HCT116 (cell line): Measurements from ENCODE around the gene GPC1. TPM values are rescaled to one million over a fixed set of nuclear protein-coding genes. Genes with fewer than 3 reads are reported as not detected.

Experiments used
- ATAC-seq: fragments of 200-7000 bp; cut with Tn5 transposase; 2 replicates; pipeline ENCODE4 v1.9.1; 2020; ENCODE audit warnings: mild to moderate bottlenecking, moderate library complexity
- BruUV-seq: library from RNA; stranded (reverse); fragments of 400-500 nt; replicated peaks from 2 replicates; lab custom pipeline; 2021; lab: Mats Ljungman, UMichigan
- CTCF ChIA-PET: fragments of 300-600 bp; sonication (Branson Sonifier 250); formaldehyde crosslinking; loops from one replicate; lab custom pipeline; 2021; ENCODE audit warnings: antibody characterized with exemption; lab: Charles Lee
- POLR2A ChIA-PET: fragments of 300-600, 350-600 bp; sonication (Branson Sonifier 250); formaldehyde crosslinking; loops from one replicate; lab custom pipeline; 2021; ENCODE audit warnings: antibody characterized with exemption; lab: Charles Lee
- RAD21 ChIA-PET, 2 experiments: fragments of 300-600 bp; sonication (Branson Sonifier 250); formaldehyde crosslinking; loops; one replicate each; lab custom pipeline; 2023; ENCODE audit warnings: low total read pairs in 2 of 2; ENCODE audit not compliant: uncharacterized antibody in 2 of 2, unreplicated experiment in 2 of 2, low non-redundant PET in 1 of 2; lab: Charles Lee
- DNase-seq: peaks from one replicate; pipeline ENCODE4 v3.0.0-alpha.2; 2010; ENCODE audit warnings: low read depth, low spot score
- H2AFZ ChIP-seq: fragments of 200-600 bp; shearing (Covaris generic), sonication (generic); 2 replicates; pipeline ENCODE4 v1.6.1; 2017; ENCODE audit warnings: low read depth, mixed run types, mixed read lengths, antibody characterized with exemption, low read length; ENCODE audit not compliant: poor library complexity, severe bottlenecking
- H3K27ac ChIP-seq: 2 replicates; pipeline ENCODE4 v1.5.1; 2012; ENCODE audit warnings: low read depth, low read length
- H3K27me3 ChIP-seq: fragments of 200-600 bp; sonication (generic); 2 replicates; pipeline ENCODE4 v1.6.1; 2016; ENCODE audit warnings: mixed run types, low read length, mixed read lengths; ENCODE audit not compliant: insufficient read depth
- H3K36me3 ChIP-seq, 2 experiments: fragments of 200-500 bp in 1 of 2; fragments of 200-600 bp in 1 of 2; sonication (Bioruptor generic) in 1 of 2; sonication (generic) in 1 of 2; 2 replicates each; pipeline versions ENCODE4 v1.5.1 to v1.6.1; 2014 to 2016; ENCODE audit warnings: low read length in 2 of 2, inconsistent platforms in 1 of 2, mixed read lengths in 1 of 2, mixed run types in 1 of 2; ENCODE audit not compliant: insufficient read depth in 2 of 2, control insufficient read depth in 1 of 2
- H3K4me1 ChIP-seq, 2 experiments: fragments of 200-600 bp in 1 of 2; sonication (generic) in 1 of 2; 2 replicates each; pipeline versions ENCODE4 v1.5.1 to v1.6.1; 2012 to 2017; ENCODE audit warnings: low read length in 2 of 2, inconsistent platforms in 1 of 2, mild to moderate bottlenecking in 1 of 2, mixed read lengths in 1 of 2, mixed run types in 1 of 2, moderate library complexity in 1 of 2; ENCODE audit not compliant: insufficient read depth in 2 of 2, control insufficient read depth in 1 of 2
- H3K4me2 ChIP-seq: fragments of 200-600 bp; sonication (generic); 2 replicates; pipeline ENCODE4 v1.6.1; 2017; ENCODE audit warnings: mixed run types, low read length, mixed read lengths
- H3K4me3 ChIP-seq, 2 experiments: fragments of 200-600 bp in 1 of 2; sonication (generic) in 1 of 2; replicated peaks in 1 of 2; 2 replicates each; pipeline ENCODE4 v1.5.1; 2011 to 2016; ENCODE audit warnings: low read length in 2 of 2, control low read depth in 1 of 2, low read depth in 1 of 2, mild to moderate bottlenecking in 1 of 2, mixed read lengths in 1 of 2, mixed run types in 1 of 2
- H3K79me2 ChIP-seq: fragments of 200-600 bp; sonication (generic); 2 replicates; pipeline ENCODE4 v1.6.1; 2017; ENCODE audit warnings: mild to moderate bottlenecking, mixed run types, low read length, moderate library complexity, mixed read lengths; ENCODE audit not compliant: insufficient read depth
- H3K9ac ChIP-seq: fragments of 200-600 bp; sonication (generic); 2 replicates; pipeline ENCODE4 v1.6.1; 2016; ENCODE audit warnings: low read length, mixed read lengths
- H3K9me2 ChIP-seq: fragments of 200-600 bp; sonication (generic), shearing (Covaris generic); 2 replicates; pipeline ENCODE4 v1.6.1; 2017; ENCODE audit warnings: mixed run types, mild to moderate bottlenecking, moderate library complexity; ENCODE audit not compliant: insufficient read depth
- H3K9me3 ChIP-seq, 2 experiments: fragments of 200-500 bp in 1 of 2; fragments of 200-600 bp in 1 of 2; sonication (Bioruptor generic) in 1 of 2; sonication (generic) in 1 of 2; 2 replicates each; pipeline ENCODE4 v1.6.1; 2014 to 2017; ENCODE audit warnings: low read length in 2 of 2, mixed read lengths in 2 of 2, inconsistent platforms in 1 of 2, low read depth in 1 of 2, mild to moderate bottlenecking in 1 of 2, mixed run types in 1 of 2, moderate library complexity in 1 of 2; ENCODE audit not compliant: control insufficient read depth in 1 of 2, insufficient read depth in 1 of 2
- H4K20me1 ChIP-seq: fragments of 200-600 bp; sonication (generic), shearing (Covaris generic); 2 replicates; pipeline ENCODE4 v1.6.1; 2017; ENCODE audit warnings: mixed run types, mild to moderate bottlenecking, moderate library complexity; ENCODE audit not compliant: insufficient read depth
- ATF3 ChIP-seq: IDR thresholded peaks from 2 replicates; pipeline ENCODE4 v1.6.1; 2012
- EGR1 ChIP-seq: IDR thresholded peaks from 2 replicates; pipeline ENCODE4 v1.6.1; 2012; ENCODE audit warnings: low read depth
- ELF1 ChIP-seq: IDR thresholded peaks from 2 replicates; pipeline ENCODE4 v1.6.1; 2012; ENCODE audit warnings: low read depth, borderline replicate concordance
- JUND ChIP-seq: IDR thresholded peaks from 2 replicates; pipeline ENCODE4 v1.6.1; 2012
- MAX ChIP-seq: IDR thresholded peaks from 2 replicates; pipeline ENCODE4 v1.6.1; 2012
- POLR2AphosphoS5 ChIP-seq: IDR thresholded peaks from 2 replicates; pipeline ENCODE4 v1.6.1; 2011; ENCODE audit warnings: mild to moderate bottlenecking, low read depth, low read length, moderate library complexity
- RAD21 ChIP-seq: IDR thresholded peaks from 2 replicates; pipeline ENCODE4 v1.6.1; 2012; ENCODE audit warnings: low read depth, mild to moderate bottlenecking
- SIN3A ChIP-seq: IDR thresholded peaks from 2 replicates; pipeline ENCODE4 v1.6.1; 2012; ENCODE audit warnings: low read depth
- SRF ChIP-seq: IDR thresholded peaks from 2 replicates; pipeline ENCODE4 v1.6.1; 2012; ENCODE audit warnings: low read depth
- TCF7L2 ChIP-seq: IDR thresholded peaks from 2 replicates; pipeline ENCODE4 v1.7.0; 2011; ENCODE audit warnings: borderline replicate concordance, inconsistent platforms; ENCODE audit not compliant: insufficient read depth, insufficient read length; ENCODE audit errors: extremely low read depth
- ZBTB33 ChIP-seq: IDR thresholded peaks from 2 replicates; pipeline ENCODE4 v1.6.1; 2011; ENCODE audit warnings: mild to moderate bottlenecking, low read length, moderate library complexity; ENCODE audit not compliant: insufficient replicate concordance; ENCODE audit errors: extremely low read depth
- intact Hi-C: fragments of 100-400 bp; cut with micrococcal nuclease; formaldehyde crosslinking; loops from 2 replicates; pipeline ENCODE4 v1.10.0; 2022
- total RNA-seq: library from RNA; stranded (reverse); gene quantifications from one replicate; pipeline ENCODE4 v1.2.1, GENCODE V29; 2021; ENCODE audit not compliant: unreplicated experiment

Gene GPC1
- total RNA-seq, 1 experiment from 2014 or later = 79.1 TPM

- intact Hi-C loops = no loop called here
- BruUV-seq = no TSS peak
- H3K9ac ChIP-seq = no peak overlapping the region
- peaks cover 11 to 26% of the 10 kb centered on the region in 2 experiments; a peak in 2 of 4 replicates for H3K9me3 ChIP-seq
- no peak overlapping the region for H3K4me2 ChIP-seq
- no peak overlapping the region for H3K4me3 ChIP-seq
- CTCF ChIA-PET = no interaction called here
- no peaks in the 10 kb centered on the region for H3K27me3 ChIP-seq
- ATAC-seq (no peak), DNase-seq (no peak)
- no peaks in the 10 kb centered on the region for H3K4me1 ChIP-seq
- H3K27ac ChIP-seq = no peak overlapping the region
- POLR2A ChIA-PET = no interaction called here
- H3K9me2 ChIP-seq = no peaks in the 10 kb centered on the region
- RAD21 ChIA-PET = no interaction called here
- no peak overlapping the region for H2AFZ ChIP-seq
- no peaks in the 10 kb centered on the region for H4K20me1 ChIP-seq
- H3K79me2 ChIP-seq = no peaks in the 10 kb centered on the region
- TF ChIP-seq ZBTB33 (no peak), RAD21 (no peak), TCF7L2 (no peak), SRF (no peak), ELF1 (no peak), POLR2AphosphoS5 (no peak), JUND (no peak), EGR1 (no peak), ATF3 (no peak), SIN3A (no peak), MAX (no peak)
- TF ChIP-seq, all 23 proteins: peak for 0
- H3K36me3 ChIP-seq = no peaks in the 10 kb centered on the region
These were observed 16.2 kb upstream of the GPC1 start for GRCh38 chr2:240419271-240419670.
